NCI-H446 treated with DMSO at 0.1 percent for 48 hours (cell line): Measurements from ENCODE around the gene HOXA13.

Source experiments
- DNase-seq: peaks from one replicate; lab custom pipeline; 2025; lab: John Stamatoyannopoulos, UW

The HOXA13 gene

GRCh38 chr7:27170426-27171324, 29.2 kb downstream of the HOXA13 start:
- no peak for DNase-seq

- no peak for DNase-seq
These were observed 30.0 kb downstream of the HOXA13 start for GRCh38 chr7:27169658-27170425.

GRCh38 chr7:27168265-27168947, 31.5 kb downstream of the HOXA13 start:
- DNase-seq = peak; percentile 48

GRCh38 chr7:27167916-27168264, 32.0 kb downstream of the HOXA13 start:
- DNase-seq = no peak

- no peak for DNase-seq
These were observed 33.1 kb downstream of the HOXA13 start for GRCh38 chr7:27166531-27167505.

- no peak for DNase-seq
These were observed 33.8 kb downstream of the HOXA13 start for GRCh38 chr7:27165996-27166530.

GRCh38 chr7:27165089-27165995, 34.5 kb downstream of the HOXA13 start, which contains the start of gene HOXA9:
Gene HOXA9, minus strand, starts transcription at chr7:27165537. Its CDS starts 80 bp downstream, at chr7:27165457.
- no peak for DNase-seq

GRCh38 chr7:27164367-27165088, 35.4 kb downstream of the HOXA13 start:
- DNase-seq = no peak

GRCh38 chr7:27164045-27164366, 35.9 kb downstream of the HOXA13 start:
- no peak for DNase-seq

GRCh38 chr7:27163288-27164044, 36.4 kb downstream of the HOXA13 start:
- no peak for DNase-seq

GRCh38 chr7:27162561-27163287, 37.2 kb downstream of the HOXA13 start:
- DNase-seq = no peak

GRCh38 chr7:27161721-27162560, 38.0 kb downstream of the HOXA13 start:
- no peak for DNase-seq

- DNase-seq = no peak
These were observed 38.6 kb downstream of the HOXA13 start for GRCh38 chr7:27161214-27161720.

GRCh38 chr7:27160546-27161213, 39.2 kb downstream of the HOXA13 start:
- DNase-seq = peak; percentile 58

- no peak for DNase-seq
These were observed 39.7 kb downstream of the HOXA13 start for GRCh38 chr7:27160145-27160545.
